NCI-H128 (cell line): ENCODE measurements around the gene SF3A2.

ENCODE experiments used
- DNase-seq: peaks from one replicate; lab custom pipeline; 2025; ENCODE audit not compliant: unreplicated experiment; lab: John Stamatoyannopoulos, UW

Gene SF3A2

DNA sequence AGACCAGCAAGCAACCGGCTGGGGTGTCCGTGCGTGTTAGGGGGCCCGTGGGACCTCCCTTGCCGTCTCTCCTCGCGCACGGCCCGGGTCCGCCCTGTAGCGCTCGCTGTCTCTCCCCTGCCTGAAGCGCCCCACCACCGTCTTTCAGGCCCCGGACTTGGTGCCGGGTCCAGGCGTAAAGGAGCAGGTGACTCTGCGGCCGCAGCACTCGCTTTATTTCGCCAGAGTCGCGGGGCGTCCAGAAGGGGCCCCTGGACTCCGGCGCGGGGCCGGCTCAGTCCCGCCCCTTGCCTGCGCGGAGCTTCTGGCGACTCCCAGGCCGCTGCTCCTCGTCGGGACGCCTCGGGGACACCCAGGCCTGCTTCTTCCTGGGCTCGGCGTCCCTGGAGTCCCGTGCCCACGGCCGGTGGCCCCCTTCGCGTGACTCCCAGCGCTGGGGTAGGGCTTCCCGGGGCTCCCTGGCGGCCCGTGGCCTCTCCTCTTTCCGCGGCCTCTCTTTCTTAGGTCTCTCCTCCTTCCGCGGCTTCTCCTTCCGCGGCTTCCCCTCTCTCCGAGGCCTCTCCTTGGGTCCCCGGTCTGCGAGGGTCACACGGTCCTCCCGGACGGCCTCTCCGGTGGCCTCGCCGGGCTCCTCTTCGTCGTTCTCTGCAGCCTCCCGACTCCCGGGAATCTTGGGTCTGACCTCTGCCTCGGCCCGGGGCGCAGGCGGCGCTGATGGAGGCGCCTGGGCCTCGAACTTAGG, 15.6 kb downstream of the SF3A2 start:
- DNase-seq: no peak

DNA sequence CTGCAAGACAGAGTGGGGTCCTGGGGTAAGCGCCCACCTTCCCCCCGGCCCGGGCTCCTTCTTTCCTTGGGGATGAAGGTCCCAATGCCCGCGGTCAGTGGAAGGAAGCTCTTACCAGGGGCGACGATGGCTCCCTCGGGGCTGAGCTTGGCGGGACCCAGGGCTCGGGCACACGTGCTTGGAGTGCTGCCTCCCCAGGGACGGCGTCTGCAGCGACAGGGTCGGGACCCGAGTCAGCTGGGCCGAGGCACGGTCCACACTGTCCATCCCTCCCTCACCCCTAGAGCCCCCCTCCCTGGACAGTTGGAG, 16.1 kb downstream of the SF3A2 start:
- no peak for DNase-seq

DNA sequence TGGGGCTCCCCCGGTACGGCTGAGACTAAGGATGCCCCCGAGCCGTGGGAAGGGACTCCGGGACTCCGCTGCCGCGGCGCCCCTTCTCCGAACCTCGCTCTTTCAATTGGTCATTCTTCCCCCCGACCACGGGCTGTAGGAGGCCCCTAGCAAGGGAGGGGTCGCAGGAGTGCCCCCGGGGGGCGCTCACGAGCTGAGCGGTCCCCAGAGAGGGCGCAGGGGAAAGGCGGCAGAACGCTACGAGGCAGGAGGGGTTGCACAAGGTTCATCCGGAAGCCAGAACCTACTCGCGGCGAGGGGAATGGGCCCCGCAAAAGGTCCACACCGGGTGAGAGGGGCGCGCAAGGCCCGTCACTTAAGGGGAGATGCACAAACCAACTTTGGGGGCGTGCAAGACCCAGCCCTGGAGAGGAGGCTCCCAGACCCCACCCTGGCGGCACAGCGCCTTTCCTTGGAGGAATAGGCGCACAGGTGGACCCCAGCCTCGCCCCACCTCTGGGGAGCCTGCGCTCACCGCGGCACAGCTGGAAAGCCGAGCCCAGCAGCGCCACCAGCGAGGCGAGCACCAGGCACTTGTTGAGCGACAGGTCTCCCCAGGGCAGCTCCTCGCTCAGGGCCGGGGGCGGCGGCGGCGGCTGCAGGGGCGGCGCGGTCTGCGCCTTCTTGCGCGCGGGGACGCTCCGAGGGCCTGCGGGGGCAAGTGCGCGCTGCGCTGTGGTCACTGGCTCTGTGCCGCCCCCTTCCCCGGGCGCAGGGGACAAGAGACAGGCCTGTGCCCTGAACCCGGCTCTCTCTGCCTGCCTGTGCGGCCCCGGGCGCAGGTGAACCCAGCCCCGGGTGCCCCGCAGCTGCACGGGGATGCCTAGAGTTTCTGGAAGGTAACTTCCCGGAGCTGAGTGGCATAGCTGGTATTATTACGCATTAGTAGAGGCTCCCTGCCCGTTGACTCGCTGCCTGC, 16.8 kb downstream of the SF3A2 start:
- no peak for DNase-seq

GRCh38 chr19:2254064-2254872, 17.6 kb downstream of the SF3A2 start:
- no peak for DNase-seq

- no peak for DNase-seq
Measured at GRCh38 chr19:2255112-2255845, 18.7 kb downstream of the SF3A2 start.

DNA sequence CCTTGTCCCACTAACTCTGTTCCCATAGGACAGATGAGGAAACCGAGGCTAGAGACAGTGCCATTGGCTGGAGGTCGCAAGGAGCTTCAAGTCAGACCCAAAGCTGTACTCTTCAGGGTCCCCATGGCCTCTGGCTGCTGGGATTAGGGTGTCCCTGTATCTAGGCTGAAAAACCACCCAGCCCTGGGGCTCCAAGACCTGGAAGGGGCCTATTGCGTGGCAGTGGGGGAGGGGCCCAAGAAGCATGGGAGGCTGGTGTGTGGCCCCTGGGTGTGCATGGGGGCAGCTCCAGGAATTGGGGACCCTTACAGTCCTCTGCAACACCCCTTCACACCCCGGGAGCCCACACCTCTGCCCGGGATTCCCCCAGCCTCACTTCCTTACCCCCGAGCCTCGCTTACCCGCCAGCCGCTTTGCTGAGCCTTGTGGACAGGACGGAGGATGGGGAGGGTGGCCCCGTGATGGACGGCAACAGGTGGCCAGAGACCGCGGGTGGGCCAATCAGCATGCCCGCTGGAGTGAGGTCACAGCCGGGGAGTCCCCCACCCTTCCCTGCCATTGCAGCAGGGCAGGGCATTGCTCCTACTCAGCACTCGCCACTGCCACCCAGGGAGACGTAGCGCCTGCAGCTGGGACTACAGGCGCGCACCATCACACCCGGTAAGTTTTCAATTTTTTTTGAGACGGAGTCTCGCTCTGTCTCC, 19.5 kb downstream of the SF3A2 start, which contains the start of gene JSRP1:
Gene JSRP1, minus strand, starts transcription at position 436 of the 704 bp plus-strand sequence. CDS start 1,103 bp downstream, outside the sequence.
- no peak for DNase-seq

GRCh38 chr19:2259336-2259735, 22.7 kb downstream of the SF3A2 start:
- DNase-seq: no peak

GRCh38 chr19:2260341-2260805, 23.7 kb downstream of the SF3A2 start:
- DNase-seq: no peak

DNA sequence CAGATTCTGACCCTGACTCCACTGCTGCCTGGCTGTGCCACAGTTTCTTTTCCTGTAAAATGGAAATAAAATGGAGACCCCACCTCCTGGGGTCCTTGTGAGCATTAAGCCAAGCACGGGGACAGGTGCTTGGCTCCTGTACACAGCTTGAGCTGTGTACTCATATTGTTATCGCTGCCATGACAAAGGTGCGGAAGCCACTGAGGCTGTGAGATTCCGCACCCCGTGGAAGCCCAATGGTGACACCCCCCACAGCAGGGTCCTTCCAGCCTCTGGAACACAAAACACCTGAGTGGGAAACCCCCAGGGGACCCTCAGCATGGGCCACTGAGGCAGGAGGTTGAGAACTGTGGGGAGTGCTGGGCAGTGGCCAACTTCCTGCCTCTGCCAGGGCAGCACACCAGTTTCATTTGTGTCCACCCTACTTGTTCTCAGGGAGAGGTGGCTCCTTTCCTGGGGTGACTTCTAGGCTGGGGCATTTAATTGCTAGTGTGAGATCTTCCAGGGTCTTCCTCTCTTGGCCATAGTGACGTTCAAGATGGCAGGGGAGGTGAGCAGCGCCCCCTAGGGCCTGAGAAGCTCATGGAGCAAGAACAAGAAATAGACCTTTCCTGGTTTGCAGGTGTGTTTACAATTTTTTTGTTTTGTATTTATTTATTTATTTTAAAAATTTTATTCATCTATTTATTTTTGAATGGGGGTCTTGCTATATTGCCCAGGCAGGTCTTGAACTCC, 25.0 kb downstream of the SF3A2 start:
- DNase-seq: no peak

DNA sequence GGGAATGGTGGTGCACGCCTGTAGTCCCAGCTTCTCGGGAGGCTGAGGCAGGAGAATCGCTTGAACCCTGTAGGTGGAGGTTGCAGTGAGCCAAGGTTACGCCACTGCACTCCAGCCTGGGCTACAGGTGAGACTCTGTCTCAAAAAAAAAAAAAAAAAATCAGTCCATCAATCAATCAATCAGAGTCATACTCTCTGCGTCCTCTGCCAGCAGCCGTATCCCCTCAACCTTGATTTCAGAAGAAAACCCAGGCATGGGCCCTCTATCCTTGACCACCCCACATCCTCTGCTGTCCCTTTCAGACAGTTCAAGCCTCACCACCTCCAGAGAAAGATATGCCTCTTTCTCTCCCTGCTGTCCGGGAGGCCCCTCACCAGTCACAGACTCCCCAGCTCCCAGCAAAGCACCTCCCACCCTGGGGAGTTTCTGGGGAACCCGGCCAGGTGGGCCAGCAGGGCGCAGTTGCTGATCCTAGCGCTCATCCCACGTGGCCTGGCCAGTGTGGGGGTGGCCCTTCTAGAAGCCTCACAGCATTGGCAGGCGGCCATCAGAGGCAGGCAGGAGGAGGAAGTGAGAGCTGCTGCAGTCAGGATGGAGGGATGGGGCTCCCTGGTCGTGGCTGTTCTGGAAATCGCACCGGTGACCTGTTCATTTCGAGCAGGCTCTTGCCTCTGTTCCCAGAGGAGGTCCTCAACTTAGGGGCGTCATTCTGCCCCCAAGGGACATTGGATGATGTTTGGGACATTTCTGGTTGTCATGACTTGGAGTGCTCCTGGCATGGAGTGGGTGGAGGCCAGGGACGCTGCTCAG, 29.8 kb downstream of the SF3A2 start:
- no peak for DNase-seq

DNA sequence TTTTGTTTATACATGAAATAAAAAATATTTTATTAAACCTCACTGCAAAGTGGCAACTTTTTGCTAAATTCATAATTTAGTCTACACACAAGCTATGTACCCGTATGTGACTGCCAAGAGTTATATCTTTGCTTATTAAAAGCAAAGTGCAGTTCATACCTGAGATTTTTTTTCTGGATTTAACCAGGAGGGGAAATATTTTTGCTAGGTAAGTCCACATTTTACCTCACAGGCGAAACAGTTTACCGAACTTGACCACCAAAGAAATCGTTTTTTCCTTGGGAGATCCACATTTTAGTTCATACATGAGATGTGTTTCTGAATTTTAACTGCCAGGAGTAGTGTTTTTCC, 31.8 kb downstream of the SF3A2 start:
- no peak for DNase-seq

DNA sequence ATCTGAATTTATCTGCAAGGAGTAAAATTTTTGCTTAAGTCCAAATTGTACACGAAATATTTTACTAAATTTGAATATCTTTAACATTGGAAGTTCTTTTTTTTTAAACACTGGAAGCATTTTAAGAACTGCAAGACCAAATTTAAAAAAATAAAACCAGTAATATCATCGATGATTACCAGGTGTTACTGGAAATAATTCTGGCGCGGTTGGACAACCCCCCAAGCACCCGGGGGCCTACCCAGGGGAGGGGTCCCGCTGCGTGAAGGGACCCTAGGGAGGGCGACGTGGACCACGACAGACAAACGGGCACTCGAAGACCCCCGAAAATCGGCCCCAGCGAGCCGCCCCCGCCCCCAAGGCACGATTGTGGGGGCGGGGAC, 32.2 kb downstream of the SF3A2 start:
- no peak for DNase-seq

DNA sequence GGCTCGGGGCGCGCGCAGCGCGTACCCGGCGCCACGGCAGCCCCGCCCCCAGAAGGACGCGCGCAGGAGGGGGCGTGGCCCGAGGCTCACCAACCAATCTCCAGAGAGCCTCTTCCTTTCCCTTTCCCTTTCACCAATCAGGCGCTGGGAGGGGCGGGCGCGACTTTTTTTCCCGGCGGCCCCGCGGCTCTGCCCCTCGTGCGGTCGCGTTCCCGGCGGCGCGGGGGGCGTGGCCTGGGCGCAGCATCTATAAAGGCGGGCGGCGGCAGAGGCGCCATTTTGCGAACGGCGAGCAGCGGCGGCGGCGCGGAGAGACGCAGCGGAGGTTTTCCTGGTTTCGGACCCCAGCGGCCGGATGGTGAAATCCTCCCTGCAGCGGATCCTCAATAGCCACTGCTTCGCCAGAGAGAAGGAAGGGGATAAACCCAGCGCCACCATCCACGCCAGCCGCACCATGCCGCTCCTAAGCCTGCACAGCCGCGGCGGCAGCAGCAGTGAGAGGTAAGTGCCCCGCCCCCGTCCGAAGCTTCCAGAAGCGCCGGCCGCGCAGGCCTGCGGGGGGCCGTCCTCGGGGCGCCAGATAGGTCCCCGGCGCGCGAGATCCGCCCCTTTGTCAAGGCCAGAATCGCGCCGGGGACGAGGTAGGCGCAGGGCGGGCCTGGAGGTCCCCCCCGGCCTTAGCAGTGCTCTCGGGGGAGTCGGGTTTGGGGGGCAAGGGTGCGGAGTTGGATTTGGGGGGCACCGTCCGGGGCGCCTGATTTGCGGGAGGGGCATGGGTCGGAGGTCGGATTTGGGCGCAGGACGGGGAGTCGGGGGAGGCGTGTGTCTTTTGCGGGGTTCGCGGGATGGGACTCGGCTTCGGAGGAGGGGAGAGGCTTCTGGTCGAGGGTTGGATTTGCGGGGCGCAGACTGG, 32.9 kb downstream of the SF3A2 start:
- peak; percentile 90 for DNase-seq

GRCh38 chr19:2270157-2270422, 33.5 kb downstream of the SF3A2 start:
- DNase-seq: no peak

DNA sequence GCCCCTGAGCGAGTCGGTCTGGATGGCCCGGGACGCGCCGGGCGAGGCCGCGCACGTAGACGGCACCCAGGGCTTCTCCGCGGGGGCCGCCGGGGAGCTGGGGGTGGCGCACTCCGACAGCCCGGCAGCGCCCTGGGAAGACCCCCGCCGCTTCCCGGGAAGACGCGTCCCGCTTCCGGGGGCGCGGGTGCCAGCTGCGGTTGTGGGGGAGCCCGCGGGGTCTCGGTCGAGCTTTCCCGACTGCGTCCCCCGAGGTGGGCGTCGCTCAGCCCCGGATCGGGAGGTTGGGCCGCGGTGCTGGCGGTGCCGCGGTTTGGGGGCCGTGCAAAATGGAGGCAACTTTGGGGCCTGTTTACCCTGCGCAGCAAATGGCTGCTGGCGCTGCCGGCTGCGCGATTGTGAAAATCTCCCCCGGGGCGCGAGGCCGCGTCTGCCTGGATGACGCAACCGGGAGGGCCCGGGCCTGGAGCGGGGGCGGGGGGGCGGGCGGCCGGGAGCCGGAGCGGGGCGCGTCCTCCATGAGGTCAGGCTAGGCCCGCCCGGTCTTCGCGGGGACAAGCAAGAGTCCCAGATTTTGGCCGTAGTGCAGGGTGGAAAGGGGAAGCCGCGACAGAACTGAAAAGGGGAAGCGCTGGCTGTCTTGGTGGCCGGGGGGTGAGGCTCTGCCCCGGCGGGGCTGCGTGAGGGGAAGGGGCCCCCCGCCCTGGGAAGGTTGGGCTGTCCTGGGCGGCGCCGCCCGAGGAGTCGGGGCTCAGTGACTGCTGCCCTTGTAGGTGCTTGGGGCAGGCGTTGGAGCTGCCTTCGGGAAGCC, 34.0 kb downstream of the SF3A2 start:
- DNase-seq: no peak

DNA sequence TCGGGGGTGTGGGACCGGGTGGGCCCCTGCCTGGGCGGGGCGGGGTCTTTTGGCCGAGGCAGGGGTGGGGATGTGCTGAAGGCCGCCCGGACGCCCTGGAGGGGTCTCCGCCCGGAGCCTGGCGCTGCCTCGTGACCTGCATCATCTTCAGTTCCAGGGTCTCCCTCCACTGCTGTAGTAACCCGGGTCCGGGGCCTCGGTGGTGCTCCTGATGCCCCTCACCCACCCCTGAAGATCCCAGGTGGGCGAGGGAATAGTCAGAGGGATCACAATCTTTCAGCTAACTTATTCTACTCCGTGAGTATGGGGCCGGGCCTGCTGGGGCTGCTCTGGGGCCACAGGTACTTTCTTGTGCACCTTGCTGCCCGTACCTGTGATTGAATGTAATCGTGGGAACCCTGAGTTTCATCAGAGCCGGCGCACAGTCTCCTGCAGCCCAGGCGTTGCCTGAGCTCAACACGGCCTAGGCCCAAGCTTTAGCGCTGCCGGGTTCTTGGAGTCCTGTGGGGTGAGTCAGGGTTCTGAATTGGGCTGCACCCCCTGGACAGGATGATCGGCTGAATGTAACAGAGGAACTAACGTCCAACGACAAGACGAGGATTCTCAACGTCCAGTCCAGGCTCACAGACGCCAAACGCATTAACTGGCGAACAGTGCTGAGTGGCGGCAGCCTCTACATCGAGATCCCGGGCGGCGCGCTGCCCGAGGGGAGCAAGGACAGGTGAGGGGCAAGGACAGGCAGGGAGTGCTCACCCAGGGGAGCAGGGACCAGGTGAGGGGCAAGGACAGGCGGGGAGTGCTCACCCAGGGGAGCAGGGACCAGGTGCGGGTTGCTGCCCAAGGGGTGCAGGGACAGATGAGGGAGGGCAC, 34.8 kb downstream of the SF3A2 start:
- DNase-seq: no peak
